HG02623 (cell line): ENCODE results near the gene MBNL3.

Experiments
- ATAC-seq: cut with Tn5 transposase; IDR thresholded peaks from one replicate; pipeline ENCODE4 v1.9.1; 2021; ENCODE audit warnings: moderate library complexity; ENCODE audit not compliant: unreplicated experiment

MBNL3 gene

GRCh38 chrX:132488819-132489577 is at the start of gene MBNL3:
MBNL3 (minus strand) TSS chrX:132489038; CDS start chrX:132439611, 49,427 bp downstream.
- peak; percentile 53 for ATAC-seq

GRCh38 chrX:132533409-132533808 is 44.6 kb upstream of the MBNL3 start:
- ATAC-seq: no peak

- no peak for ATAC-seq
These were observed 44.1 kb upstream of the MBNL3 start for GRCh38 chrX:132532913-132533312.

GRCh38 chrX:132532097-132532496 is 43.3 kb upstream of the MBNL3 start:
- no peak for ATAC-seq

GRCh38 chrX:132520792-132521191 is 32.0 kb upstream of the MBNL3 start:
- no peak for ATAC-seq

GRCh38 chrX:132520213-132520612 is 31.4 kb upstream of the MBNL3 start:
- ATAC-seq: no peak

GRCh38 chrX:132518401-132518800 is 29.6 kb upstream of the MBNL3 start:
- no peak for ATAC-seq

GRCh38 chrX:132508834-132509233 is 20.0 kb upstream of the MBNL3 start:
- no peak for ATAC-seq

- no peak for ATAC-seq
These were observed 16.3 kb upstream of the MBNL3 start for GRCh38 chrX:132505116-132505515.

GRCh38 chrX:132504417-132504816 is 15.6 kb upstream of the MBNL3 start:
- no peak for ATAC-seq

GRCh38 chrX:132501606-132502005 is 12.8 kb upstream of the MBNL3 start:
- ATAC-seq: no peak

- ATAC-seq: no peak
These were observed 8.6 kb upstream of the MBNL3 start for GRCh38 chrX:132497432-132497831.

- ATAC-seq: no peak
These were observed 4.3 kb upstream of the MBNL3 start for GRCh38 chrX:132493095-132493494.

GRCh38 chrX:132491191-132491590 is 2.4 kb upstream of the MBNL3 start:
- peak; percentile 25 for ATAC-seq

- ATAC-seq: peak; percentile 29
These were observed 961 bp upstream of the MBNL3 start for GRCh38 chrX:132489578-132490419.

- ATAC-seq: no peak
These were observed 595 bp downstream of the MBNL3 start for GRCh38 chrX:132488180-132488705.

- no peak for ATAC-seq
These were observed 2.1 kb downstream of the MBNL3 start for GRCh38 chrX:132486599-132487178.

GRCh38 chrX:132483951-132484350 is 4.9 kb downstream of the MBNL3 start:
- ATAC-seq: no peak

- no peak for ATAC-seq
These were observed 5.3 kb downstream of the MBNL3 start for GRCh38 chrX:132483488-132483887.

- ATAC-seq: no peak
These were observed 6.2 kb downstream of the MBNL3 start for GRCh38 chrX:132482632-132483031.

- ATAC-seq: no peak
These were observed 7.4 kb downstream of the MBNL3 start for GRCh38 chrX:132481449-132481848.
